VCaP (cell line): ENCODE data around the gene CHKA.

Experiments
- H3K27ac ChIP-seq: fragments of 450-650 bp; 2 replicates; pipeline ENCODE4 v1.5.1; 2017
- TF ChIP-seq, protein P1 (sequence below): fragments of 450-650 bp; conservative IDR thresholded peaks from 2 replicates; pipeline ENCODE4 v1.5.1; 2017; ENCODE audit warnings: mild to moderate bottlenecking, moderate library complexity

CHKA gene

DNA sequence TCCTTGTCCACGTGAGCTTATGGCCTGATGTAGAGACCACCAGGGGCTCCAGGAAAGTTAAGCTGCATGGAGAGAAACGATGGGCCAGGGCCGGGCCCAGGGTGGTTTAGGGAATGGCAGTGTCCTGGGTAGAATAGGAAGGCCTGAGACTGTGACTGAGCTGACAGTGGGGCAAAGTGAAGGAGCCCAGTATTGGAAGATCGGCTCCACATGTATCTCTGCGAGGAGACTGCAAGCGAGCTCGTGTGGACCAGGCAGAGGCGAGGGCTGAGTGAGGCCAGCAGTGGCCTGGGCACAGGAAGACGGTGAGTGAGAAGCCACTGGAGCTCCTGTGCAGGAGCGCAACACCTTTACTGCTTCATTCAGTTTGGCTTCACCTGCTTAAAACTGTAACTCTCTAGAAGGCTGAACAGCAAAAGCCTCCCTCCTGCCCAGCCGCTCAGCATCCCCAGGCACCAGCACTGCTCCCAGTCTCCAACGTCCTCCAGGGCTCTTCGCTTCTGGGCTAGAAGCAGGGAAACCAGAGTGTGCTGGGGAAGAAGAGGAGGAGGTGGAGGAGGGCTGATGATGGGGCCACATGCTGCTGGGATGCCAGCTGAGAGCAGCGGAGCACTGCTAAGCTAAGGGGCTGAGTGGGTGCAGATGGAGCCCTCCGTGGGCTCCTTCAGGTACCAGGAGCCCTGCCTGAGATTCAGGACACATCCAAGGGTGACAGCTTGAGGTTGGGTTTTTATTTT lies 68.9 kb downstream of the CHKA start:
- H3K27ac ChIP-seq: peak overlapping the region; percentile 5
- TF ChIP-seq, protein P1, sequence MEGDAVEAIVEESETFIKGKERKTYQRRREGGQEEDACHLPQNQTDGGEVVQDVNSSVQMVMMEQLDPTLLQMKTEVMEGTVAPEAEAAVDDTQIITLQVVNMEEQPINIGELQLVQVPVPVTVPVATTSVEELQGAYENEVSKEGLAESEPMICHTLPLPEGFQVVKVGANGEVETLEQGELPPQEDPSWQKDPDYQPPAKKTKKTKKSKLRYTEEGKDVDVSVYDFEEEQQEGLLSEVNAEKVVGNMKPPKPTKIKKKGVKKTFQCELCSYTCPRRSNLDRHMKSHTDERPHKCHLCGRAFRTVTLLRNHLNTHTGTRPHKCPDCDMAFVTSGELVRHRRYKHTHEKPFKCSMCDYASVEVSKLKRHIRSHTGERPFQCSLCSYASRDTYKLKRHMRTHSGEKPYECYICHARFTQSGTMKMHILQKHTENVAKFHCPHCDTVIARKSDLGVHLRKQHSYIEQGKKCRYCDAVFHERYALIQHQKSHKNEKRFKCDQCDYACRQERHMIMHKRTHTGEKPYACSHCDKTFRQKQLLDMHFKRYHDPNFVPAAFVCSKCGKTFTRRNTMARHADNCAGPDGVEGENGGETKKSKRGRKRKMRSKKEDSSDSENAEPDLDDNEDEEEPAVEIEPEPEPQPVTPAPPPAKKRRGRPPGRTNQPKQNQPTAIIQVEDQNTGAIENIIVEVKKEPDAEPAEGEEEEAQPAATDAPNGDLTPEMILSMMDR: no peak

GRCh38 chr11:68051191-68052136 lies 69.7 kb downstream of the CHKA start:
- TF ChIP-seq, protein P1: no peak

DNA sequence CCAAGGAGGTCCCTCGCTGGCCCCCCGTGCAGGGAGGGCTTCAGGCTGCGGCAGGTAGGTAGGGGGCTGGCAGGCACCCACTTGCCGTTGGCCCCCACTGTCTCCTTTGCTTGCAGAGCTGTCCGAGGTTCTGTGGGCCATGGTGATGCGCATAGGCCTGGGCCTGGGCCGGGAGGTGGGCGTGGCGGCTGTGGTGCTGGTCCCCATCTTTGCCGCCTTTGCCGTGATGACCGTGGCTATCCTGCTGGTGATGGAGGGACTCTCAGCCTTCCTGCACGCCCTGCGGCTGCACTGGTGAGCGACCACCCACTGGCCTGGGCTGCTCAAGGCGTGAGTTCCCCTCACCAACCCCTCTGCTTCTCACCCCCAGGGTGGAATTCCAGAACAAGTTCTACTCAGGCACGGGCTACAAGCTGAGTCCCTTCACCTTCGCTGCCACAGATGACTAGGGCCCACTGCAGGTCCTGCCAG lies 70.8 kb downstream of the CHKA start:
- H3K27ac ChIP-seq: no peak overlapping the region; the same call in 1 of the 2 replicates
- TF ChIP-seq, protein P1: no peak

More at GRCh38 chr11:68051191-68052136, 69.7 kb downstream of the CHKA start:
- H3K27ac ChIP-seq: peak overlapping the region; percentile 5; the same call in 1 of the 2 replicates

GRCh38 chr11:68049509-68050370 lies 71.4 kb downstream of the CHKA start:
- peak overlapping the region; percentile 2; the same call in 1 of the 2 replicates for H3K27ac ChIP-seq
- TF ChIP-seq, protein P1: no peak

- H3K27ac ChIP-seq: no peak overlapping the region; the same call in 1 of the 2 replicates
- TF ChIP-seq, protein P1: no peak
Observed at GRCh38 chr11:68048681-68049508, 72.3 kb downstream of the CHKA start.

DNA sequence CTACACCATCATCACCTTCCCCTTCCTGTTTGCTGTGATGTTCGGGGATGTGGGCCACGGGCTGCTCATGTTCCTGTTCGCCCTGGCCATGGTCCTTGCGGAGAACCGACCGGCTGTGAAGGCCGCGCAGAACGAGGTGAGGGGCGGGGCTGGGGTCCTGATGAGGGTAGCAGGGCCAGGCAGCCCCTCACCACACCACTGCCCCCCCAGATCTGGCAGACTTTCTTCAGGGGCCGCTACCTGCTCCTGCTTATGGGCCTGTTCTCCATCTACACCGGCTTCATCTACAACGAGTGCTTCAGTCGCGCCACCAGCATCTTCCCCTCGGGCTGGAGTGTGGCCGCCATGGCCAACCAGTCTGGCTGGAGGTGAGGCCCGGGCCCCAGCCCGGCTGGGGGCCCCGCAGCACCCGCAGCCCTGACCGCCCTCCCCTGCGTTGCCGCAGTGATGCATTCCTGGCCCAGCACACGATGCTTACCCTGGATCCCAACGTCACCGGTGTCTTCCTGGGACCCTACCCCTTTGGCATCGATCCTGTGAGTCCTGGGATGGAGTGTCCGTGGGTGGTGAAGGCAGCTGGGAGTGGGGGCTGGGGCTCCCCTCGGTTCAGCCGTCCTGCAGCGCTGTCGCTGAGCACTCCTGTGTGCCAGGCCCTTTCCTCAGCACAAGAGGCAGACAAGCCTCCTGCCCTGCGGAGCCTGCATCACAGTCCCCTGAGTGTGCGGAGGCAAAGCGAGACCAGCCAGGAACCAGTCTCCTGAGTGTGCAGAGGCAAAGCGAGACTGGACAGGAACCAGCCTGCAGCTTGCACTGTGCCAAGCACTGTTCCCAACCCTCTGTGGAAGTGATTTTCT lies 73.5 kb downstream of the CHKA start:
- no peak overlapping the region for H3K27ac ChIP-seq
- TF ChIP-seq, protein P1: no peak
